Keratinocyte (primary cell): ENCODE measurements around the gene CCN2. TPM values are rescaled to one million over a fixed set of nuclear protein-coding genes. Genes with fewer than 3 reads are reported as not detected.

Experiments
- DNase-seq: peaks from one replicate; pipeline ENCODE4 v3.0.0-alpha.2; 2011; ENCODE audit warnings: low read depth, missing footprints, low spot score
- FAIRE-seq: peaks from 2 replicates; lab custom pipeline; 2011; peaks lifted over from hg19 to GRCh38; lab: Jason Lieb, UNC
- H2AFZ ChIP-seq: 2 replicates; pipeline ENCODE4 v1.6.0; 2012; ENCODE audit warnings: low read length, control low read depth, inconsistent platforms; ENCODE audit not compliant: control insufficient read depth
- H3K27ac ChIP-seq: 2 replicates; pipeline ENCODE4 v1.5.1; 2011; ENCODE audit warnings: low read length; ENCODE audit not compliant: control insufficient read depth, insufficient read depth
- H3K27me3 ChIP-seq: 3 replicates; pipeline ENCODE4 v1.6.0; 2011; ENCODE audit warnings: low read length; ENCODE audit not compliant: control insufficient read depth, insufficient read depth; ENCODE audit errors: extremely low read depth
- H3K36me3 ChIP-seq, 2 experiments: 2 replicates in 1 of 2; 3 replicates in 1 of 2; pipeline ENCODE4 v1.5.1; 2011; ENCODE audit warnings: low read length in 2 of 2, mild to moderate bottlenecking in 1 of 2; ENCODE audit not compliant: control insufficient read depth in 2 of 2, insufficient read depth in 2 of 2; ENCODE audit errors: extremely low read depth in 1 of 2
- H3K4me1 ChIP-seq: 3 replicates; pipeline ENCODE4 v1.5.1; 2011; ENCODE audit warnings: low read length; ENCODE audit not compliant: control insufficient read depth, insufficient read depth; ENCODE audit errors: extremely low read depth
- H3K4me2 ChIP-seq: 3 replicates; pipeline ENCODE4 v1.6.0; 2011; ENCODE audit warnings: low read depth, low read length; ENCODE audit not compliant: control insufficient read depth, insufficient read depth; ENCODE audit errors: extremely low read depth
- H3K4me3 ChIP-seq, 3 experiments: fragments of 200-600 bp in 1 of 3; sonication (generic) in 1 of 3; 2 replicates in 2 of 3; 3 replicates in 1 of 3; pipeline ENCODE4 v1.5.1; 2011 to 2016; ENCODE audit warnings: low read length in 3 of 3, mild to moderate bottlenecking in 3 of 3, control low read depth in 2 of 3, inconsistent platforms in 1 of 3, low read depth in 1 of 3, mixed read lengths in 1 of 3, mixed run types in 1 of 3, moderate library complexity in 1 of 3; ENCODE audit not compliant: control insufficient read depth in 2 of 3, insufficient read depth in 2 of 3; ENCODE audit errors: extremely low read depth in 1 of 3
- H3K79me2 ChIP-seq: 2 replicates; pipeline ENCODE4 v1.6.0; 2012; ENCODE audit warnings: low read length; ENCODE audit not compliant: control insufficient read depth, insufficient read depth
- H3K9ac ChIP-seq: 3 replicates; pipeline ENCODE4 v1.6.0; 2011; ENCODE audit warnings: low read length; ENCODE audit not compliant: control insufficient read depth, insufficient read depth; ENCODE audit errors: extremely low read depth
- H3K9me1 ChIP-seq: 3 replicates; pipeline ENCODE4 v1.6.0; 2011; ENCODE audit warnings: low read length; ENCODE audit not compliant: control insufficient read depth, insufficient read depth; ENCODE audit errors: extremely low read depth
- H3K9me3 ChIP-seq: 2 replicates; pipeline ENCODE4 v1.5.1; 2012; ENCODE audit warnings: low read depth, low read length; ENCODE audit not compliant: control insufficient read depth
- H4K20me1 ChIP-seq: 3 replicates; pipeline ENCODE4 v1.6.0; 2011; ENCODE audit warnings: low read length; ENCODE audit not compliant: control insufficient read depth, insufficient read depth; ENCODE audit errors: extremely low read depth
- CTCF ChIP-seq, 3 experiments: IDR thresholded peaks in 1 of 3; conservative IDR thresholded peaks in 1 of 3; optimal IDR thresholded peaks in 1 of 3; 2 replicates in 2 of 3; 3 replicates in 1 of 3; pipeline versions ENCODE3 to v1.5.1; 2011; ENCODE audit warnings: low read length in 3 of 3, mild to moderate bottlenecking in 3 of 3, moderate library complexity in 2 of 3, control low read depth in 1 of 3, inconsistent platforms in 1 of 3; ENCODE audit not compliant: insufficient read depth in 2 of 3; ENCODE audit errors: extremely low read depth in 1 of 3
- EZH2 ChIP-seq: IDR thresholded peaks from one replicate; pipeline ENCODE4 v1.6.1; 2012; ENCODE audit warnings: inconsistent platforms, mild to moderate bottlenecking, low read length, moderate library complexity
- dilution Hi-C: fragments of 300-500 bp; cut with MboI; formaldehyde crosslinking; loops from one replicate; pipeline ENCODE4 v1.7.0; 2020; ENCODE audit warnings: low sequenced_read_pairs; ENCODE audit not compliant: extremely low pct_ligation_motif_present
- polyA plus RNA-seq, 5 experiments: library from polyadenylated mRNA; depleted of rRNA in 3 of 5; stranded (reverse) in 3 of 5; stranded (forward) in 1 of 5; unstranded in 1 of 5; fragments of >200 nt; gene quantifications; 1 replicate in 1 of 5; 2 replicates in 3 of 5; 3 replicates in 1 of 5; pipeline versions ENCODE4 v1.2.1 to v1.2.3, GENCODE V29; 2011 to 2012; ENCODE audit warnings: missing spikeins in 2 of 5, low read depth in 1 of 5, low replicate concordance in 1 of 5

The CCN2 gene
- polyA plus RNA-seq, 1 donor (not counting 4 experiments of a cell fraction or from before 2014, with no cell fraction given) = 78.2 TPM

GRCh38 chr6:131999545-132000146 lies 48.5 kb upstream of the CCN2 start:
- no peak overlapping the region for H3K4me2 ChIP-seq
- no peak overlapping the region for H3K9ac ChIP-seq
- dilution Hi-C loops = no loop called here
- no peaks in the 10 kb centered on the region for H3K36me3 ChIP-seq
- H3K4me1 ChIP-seq = peaks cover 7% of the 10 kb centered on the region
- H3K9me3 ChIP-seq = peaks cover 11% of the 10 kb centered on the region
- no peak for FAIRE-seq
- no peak overlapping the region for H3K4me3 ChIP-seq
- TF ChIP-seq CTCF (optimal IDR thresholded peaks at IDR 0.05 in 1 of 3, IDR thresholded peaks at IDR 0.05 in 1 of 3, conservative IDR thresholded peaks at IDR 0.05 in 1 of 3; ENCODE audit: extremely low read depth in 1 of 3, insufficient read depth in 2 of 3, low read length in 3 of 3) (no peak), EZH2 (no peak)
- no peaks in the 10 kb centered on the region for H3K9me1 ChIP-seq
- no peak for DNase-seq
- H3K79me2 ChIP-seq = no peaks in the 10 kb centered on the region
- H4K20me1 ChIP-seq = no peaks in the 10 kb centered on the region
- H3K27ac ChIP-seq = no peak overlapping the region
- H2AFZ ChIP-seq = no peak overlapping the region
- H3K27me3 ChIP-seq = no peaks in the 10 kb centered on the region

GRCh38 chr6:131998255-131998982 lies 47.2 kb upstream of the CCN2 start:
- Histone ChIP-seq H2AFZ (no peak overlapping the region), H3K27me3 (no peaks in the 10 kb centered on the region), H3K9me3 (peaks cover 3% of the 10 kb centered on the region), H3K36me3 (no peaks in the 10 kb centered on the region), H3K4me2 (no peak overlapping the region), H3K9ac (no peak overlapping the region), H3K79me2 (no peaks in the 10 kb centered on the region), H3K27ac (no peak overlapping the region), H3K9me1 (no peaks in the 10 kb centered on the region), H3K4me1 (peaks cover 7% of the 10 kb centered on the region), H3K4me3 (no peak overlapping the region), H4K20me1 (no peaks in the 10 kb centered on the region)
- TF ChIP-seq EZH2 (no peak), CTCF (optimal IDR thresholded peaks at IDR 0.05 in 1 of 3, IDR thresholded peaks at IDR 0.05 in 1 of 3, conservative IDR thresholded peaks at IDR 0.05 in 1 of 3; ENCODE audit: extremely low read depth in 1 of 3, insufficient read depth in 2 of 3, low read length in 3 of 3) (no peak)
- no peak for DNase-seq
- FAIRE-seq = no peak
- dilution Hi-C loops = no loop called here
